Kidney epithelial cell (primary cell): Measurements from ENCODE around the gene TMEM240. TPM values are rescaled to one million over a fixed set of nuclear protein-coding genes. Genes with fewer than 3 reads are reported as not detected.
A peak's percentile ranks its signal among the peaks of the same experiment; 100 is the strongest.
"Not testable (repeated sequence)": the region's sequence is repeated elsewhere in the genome, so short reads cannot be mapped to it uniquely, and the experiment has no call there.

Source experiments
- DNase-seq: peaks from one replicate; pipeline ENCODE4 v3.0.0-alpha.2; 2010; ENCODE audit warnings: low read depth
- H3K27me3 ChIP-seq: 2 replicates; pipeline ENCODE4 v1.6.0; 2011; ENCODE audit warnings: low read length; ENCODE audit not compliant: control insufficient read depth, insufficient read depth
- H3K36me3 ChIP-seq: 2 replicates; pipeline ENCODE4 v1.5.1; 2011; ENCODE audit warnings: low read length; ENCODE audit not compliant: control insufficient read depth, insufficient read depth
- H3K4me3 ChIP-seq: 2 replicates; pipeline ENCODE4 v1.5.1; 2011; ENCODE audit warnings: low read depth, mild to moderate bottlenecking, control low read depth, low read length
- CTCF ChIP-seq: IDR thresholded peaks from 2 replicates; pipeline ENCODE4 v1.5.1; 2011; ENCODE audit warnings: mild to moderate bottlenecking, moderate library complexity, low read length, control low read depth, inconsistent platforms; ENCODE audit not compliant: insufficient read depth, poor library complexity, severe bottlenecking
- total RNA-seq: library from RNA; depleted of rRNA; stranded (reverse); fragments of >200 nt; gene quantifications from 2 replicates; pipeline ENCODE4 v1.2.3, GENCODE V29; 2015

TMEM240 gene
- total RNA-seq, 1 donor from 2014 or later, result 3.9 TPM

GRCh38 chr1:1517973-1518620 lies 22.3 kb downstream of the TMEM240 start:
- DNase-seq, result no peak
- Histone ChIP-seq H3K4me3 (no peak overlapping the region), H3K27me3 (no peaks in the 10 kb centered on the region), H3K36me3 (peaks cover 1% of the 10 kb centered on the region)
- TF ChIP-seq CTCF, result no peak

- H3K36me3 ChIP-seq, H3K4me3 ChIP-seq, DNase-seq, H3K27me3 ChIP-seq: not testable (repeated sequence)
Measured at GRCh38 chr1:1516923-1517322, 23.5 kb downstream of the TMEM240 start.

- not testable (repeated sequence) for DNase-seq, H3K4me3 ChIP-seq, H3K36me3 ChIP-seq
Measured at GRCh38 chr1:1514376-1514775, 26.0 kb downstream of the TMEM240 start.

GRCh38 chr1:1513675-1514074 lies 26.7 kb downstream of the TMEM240 start:
- H3K4me3 ChIP-seq, DNase-seq, H3K27me3 ChIP-seq, H3K36me3 ChIP-seq: not testable (repeated sequence)

More at GRCh38 chr1:1514376-1514775, 26.0 kb downstream of the TMEM240 start:
- not testable (repeated sequence) for H3K27me3 ChIP-seq

GRCh38 chr1:1512425-1512824 lies 28.0 kb downstream of the TMEM240 start:
- H3K27me3 ChIP-seq, H3K36me3 ChIP-seq, DNase-seq: not testable (repeated sequence)
- peak overlapping the region; percentile 68 for H3K4me3 ChIP-seq

- DNase-seq, result peak; percentile 85
Measured at GRCh38 chr1:1511533-1512285, 28.7 kb downstream of the TMEM240 start, which contains the start of gene ATAD3A. ATAD3A (plus strand) TSS chr1:1512162; CDS start chr1:1512269, 107 bp downstream.

GRCh38 chr1:1510912-1511532 lies 29.4 kb downstream of the TMEM240 start:
- no peak for DNase-seq
- no peak for TF ChIP-seq CTCF

More at GRCh38 chr1:1511533-1512285, 28.7 kb downstream of the TMEM240 start, which contains the start of gene ATAD3A:
- Histone ChIP-seq H3K27me3 (no peaks in the 10 kb centered on the region), H3K36me3 (no peaks in the 10 kb centered on the region), H3K4me3 (peak within 1 kb of the TSS; percentile 68)
- TF ChIP-seq CTCF, result no peak

GRCh38 chr1:1509465-1509850 lies 31.0 kb downstream of the TMEM240 start:
- not testable (repeated sequence) for H3K4me3 ChIP-seq, DNase-seq, H3K36me3 ChIP-seq

More at GRCh38 chr1:1510912-1511532, 29.4 kb downstream of the TMEM240 start:
- Histone ChIP-seq H3K36me3 (no peaks in the 10 kb centered on the region), H3K4me3 (peak overlapping the region; percentile 65), H3K27me3 (no peaks in the 10 kb centered on the region)

GRCh38 chr1:1508775-1509464 lies 31.5 kb downstream of the TMEM240 start:
- not testable (repeated sequence) for H3K4me3 ChIP-seq, H3K36me3 ChIP-seq, DNase-seq, H3K27me3 ChIP-seq

More at GRCh38 chr1:1509465-1509850, 31.0 kb downstream of the TMEM240 start:
- not testable (repeated sequence) for H3K27me3 ChIP-seq
